Psoas muscle (tissue), 8 donors: ENCODE results near the gene NAV2. TPM values are rescaled to one million over a fixed set of nuclear protein-coding genes. Genes with fewer than 3 reads are reported as not detected.

Experiments used
- ATAC-seq, 4 donors: fragments of 200-7000 bp; cut with Tn5 transposase; one replicate each; pipeline ENCODE4 v1.9.1; 2020; ENCODE audit warnings: moderate library complexity in 3 of 4, mild to moderate bottlenecking in 2 of 4
- DNase-seq, 2 donors: peaks; one replicate each; pipeline ENCODE4 v3.0.0-alpha.2; 2020
- H3K27ac ChIP-seq: fragments of 200-600 bp; one replicate; pipeline ENCODE4 v1.8.0; 2022
- H3K27me3 ChIP-seq, 3 donors: fragments of 200-600 bp in 1 of 3; one replicate each; pipeline versions ENCODE4 v1.6.1 to v1.8.0; 2013 to 2022; ENCODE audit warnings: low read length in 2 of 3, mild to moderate bottlenecking in 2 of 3, moderate library complexity in 1 of 3; ENCODE audit not compliant: insufficient read depth in 3 of 3
- H3K36me3 ChIP-seq, 2 donors: fragments of 200-600 bp in 1 of 2; one replicate each; pipeline versions ENCODE4 v1.6.1 to v1.8.0; 2013 to 2022; ENCODE audit warnings: low read depth in 1 of 2, mild to moderate bottlenecking in 1 of 2, moderate library complexity in 1 of 2; ENCODE audit not compliant: insufficient read depth in 1 of 2
- H3K4me1 ChIP-seq: fragments of 200-600 bp; one replicate; pipeline ENCODE4 v1.8.0; 2022
- H3K4me3 ChIP-seq: fragments of 200-600 bp; one replicate; pipeline ENCODE4 v1.8.0; 2022; ENCODE audit warnings: mild to moderate bottlenecking
- H3K9me3 ChIP-seq: fragments of 200-600 bp; one replicate; pipeline ENCODE4 v1.8.0; 2022
- WGBS, 3 donors: extraction: QIAGEN DNeasy Blood & Tissue Kit; methylation state at CpG; one replicate each; pipeline versions ENCODE4 v1.1.6 to v1.1.7; 2013; 5-methylcytosine and 5-hydroxymethylcytosine counted together
- intact Hi-C, 2 donors: fragments of 100-400 bp; cut with DNase I; formaldehyde crosslinking; loops; one replicate each; pipeline versions ENCODE4 v1.11.0 to v1.14.2; 2022
- polyA plus RNA-seq, 3 donors: library from polyadenylated mRNA; stranded (reverse); fragments of 200-250 nt; gene quantifications; one replicate each; pipeline ENCODE4 v1.2.3, GENCODE V29; 2013
- total RNA-seq, 4 donors: library from RNA; stranded (reverse); fragmentation: NEBNext Ultra II Directional in 2 of 4; extraction: Animal tissue kit (Norgen Biotek cat#: 25700) in 2 of 4; gene quantifications; one replicate each; pipeline versions ENCODE4 v1.2.1 to v1.2.4, GENCODE V29; 2021 to 2023
- TF ChIP-seq, protein P1 (sequence below): fragments of 200-600 bp; IDR thresholded peaks from one replicate; pipeline ENCODE4 v1.8.0; 2022; ENCODE audit warnings: antibody characterized with exemption
- donor health status: healthy with polysubstance abuse.
- donor health status: DM: no; HTN: no; CAD: no; lungs with moderate emphysema.
- donor health status: Bipolar disorder and iron deficiency.
- donor health status: healthy.
- donor health status: DM: yes; HTN: yes; CAD: no.
- donor health status: DM: no; HTN: no; CAD: no.
- donor health status: DM: no; HTN: no; CAD: no.
- donor health status: DM: yes; HTN: yes; CAD: no.

The NAV2 gene
- total and polyA plus RNA-seq, 7 donors: 0.68 to 21.8 (median 2.9) TPM

DNA sequence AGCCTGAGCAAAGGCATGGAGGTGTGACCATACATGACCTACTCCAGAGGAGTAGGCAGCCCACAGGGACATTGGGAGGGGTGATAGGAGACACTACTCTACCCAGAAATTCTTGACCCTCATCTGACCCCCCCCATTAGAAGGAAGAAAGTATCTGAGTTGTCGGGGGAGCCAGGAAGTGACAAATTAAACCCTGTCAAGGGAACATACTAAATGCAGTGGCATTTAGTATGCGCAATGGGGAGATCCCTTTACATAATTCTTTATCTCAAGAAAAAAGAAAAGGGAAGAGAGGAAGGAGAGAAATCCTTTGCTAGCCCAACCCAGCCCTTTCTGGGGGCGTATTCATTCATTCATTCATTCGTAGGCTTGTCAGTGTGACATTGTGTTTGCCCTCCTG is 58.8 kb downstream of the NAV2 start:
- intact Hi-C loops: no loop called here
- H3K36me3 ChIP-seq: no peaks in the 10 kb centered on the region
- no peak overlapping the region for H3K27ac ChIP-seq
- H3K27me3 ChIP-seq: peaks cover 0 to 7% (median 0%) of the 10 kb centered on the region in 3 donors
- no peaks in the 10 kb centered on the region for H3K4me1 ChIP-seq
- no peak overlapping the region for H3K4me3 ChIP-seq
- 75 to 85% (median 79%) methylated on average over 4 of the region's 4 CpGs for WGBS, 3 donors
- no peak for DNase-seq
- no peak for ATAC-seq
- TF ChIP-seq, protein P1, sequence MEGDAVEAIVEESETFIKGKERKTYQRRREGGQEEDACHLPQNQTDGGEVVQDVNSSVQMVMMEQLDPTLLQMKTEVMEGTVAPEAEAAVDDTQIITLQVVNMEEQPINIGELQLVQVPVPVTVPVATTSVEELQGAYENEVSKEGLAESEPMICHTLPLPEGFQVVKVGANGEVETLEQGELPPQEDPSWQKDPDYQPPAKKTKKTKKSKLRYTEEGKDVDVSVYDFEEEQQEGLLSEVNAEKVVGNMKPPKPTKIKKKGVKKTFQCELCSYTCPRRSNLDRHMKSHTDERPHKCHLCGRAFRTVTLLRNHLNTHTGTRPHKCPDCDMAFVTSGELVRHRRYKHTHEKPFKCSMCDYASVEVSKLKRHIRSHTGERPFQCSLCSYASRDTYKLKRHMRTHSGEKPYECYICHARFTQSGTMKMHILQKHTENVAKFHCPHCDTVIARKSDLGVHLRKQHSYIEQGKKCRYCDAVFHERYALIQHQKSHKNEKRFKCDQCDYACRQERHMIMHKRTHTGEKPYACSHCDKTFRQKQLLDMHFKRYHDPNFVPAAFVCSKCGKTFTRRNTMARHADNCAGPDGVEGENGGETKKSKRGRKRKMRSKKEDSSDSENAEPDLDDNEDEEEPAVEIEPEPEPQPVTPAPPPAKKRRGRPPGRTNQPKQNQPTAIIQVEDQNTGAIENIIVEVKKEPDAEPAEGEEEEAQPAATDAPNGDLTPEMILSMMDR: no peak
- no peaks in the 10 kb centered on the region for H3K9me3 ChIP-seq

GRCh38 chr11:19772480-19772879 is 59.8 kb downstream of the NAV2 start:
- Histone ChIP-seq H3K27ac (no peak overlapping the region), H3K36me3 (no peaks in the 10 kb centered on the region), H3K4me1 (no peaks in the 10 kb centered on the region), H3K9me3 (no peaks in the 10 kb centered on the region), H3K27me3 (peaks cover 0 to 15% (median 2%) of the 10 kb centered on the region in 3 donors), H3K4me3 (no peak overlapping the region)
- 65 to 76% (median 75%) methylated on average over 4 of the region's 4 CpGs for WGBS, 3 donors
- intact Hi-C loops: no loop called here
- TF ChIP-seq, protein P1: no peak
- DNase-seq (no peak), ATAC-seq (no peak)

GRCh38 chr11:19774329-19774728 is 61.7 kb downstream of the NAV2 start:
- Histone ChIP-seq H3K27me3 (peaks cover 0 to 21% (median 2%) of the 10 kb centered on the region in 3 donors), H3K9me3 (no peaks in the 10 kb centered on the region), H3K36me3 (no peaks in the 10 kb centered on the region), H3K27ac (no peak overlapping the region), H3K4me1 (no peaks in the 10 kb centered on the region), H3K4me3 (no peak overlapping the region)
- intact Hi-C loops: no loop called here
- TF ChIP-seq, protein P1: no peak
- ATAC-seq (no peak), DNase-seq (no peak)
- WGBS, 3 donors: 92 to 98% (median 96%) methylated on average over 3 of the region's 3 CpGs

DNA sequence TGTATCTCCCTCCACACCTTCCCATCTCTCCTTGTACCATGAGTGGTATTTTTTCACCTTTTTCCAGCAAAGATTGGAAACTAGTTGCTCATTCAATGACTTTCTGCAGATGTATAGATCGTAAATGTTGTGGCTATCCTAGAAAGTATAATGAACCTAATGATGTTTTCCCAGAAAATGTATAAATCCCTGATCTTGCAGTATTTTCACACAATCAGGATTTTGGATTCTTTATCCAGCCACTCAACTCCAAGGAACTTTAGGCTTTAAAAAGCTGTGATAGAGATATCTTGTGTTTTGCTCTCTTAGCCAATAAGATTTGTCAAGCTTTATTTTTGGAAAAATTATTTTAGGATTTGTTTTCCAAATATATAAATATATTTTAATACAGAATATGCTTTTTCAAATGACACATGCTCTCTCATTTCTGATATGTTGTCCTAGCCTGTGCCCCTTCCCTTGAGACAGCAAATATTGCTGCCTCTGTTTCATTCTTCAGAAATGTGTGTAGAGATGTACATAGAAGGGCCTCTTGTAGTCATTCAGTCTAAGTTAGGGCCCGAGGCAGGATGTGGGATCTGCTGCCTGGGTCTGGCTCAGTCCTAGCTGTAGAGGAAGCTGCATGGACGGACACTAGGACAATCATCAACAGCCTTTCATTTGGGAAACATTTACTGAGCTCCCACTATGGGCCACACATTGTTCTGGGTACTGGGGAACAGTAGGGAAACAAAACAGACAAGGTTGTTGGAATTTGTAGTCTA is 62.4 kb downstream of the NAV2 start:
- no peak for ATAC-seq
- DNase-seq: no peak
- Histone ChIP-seq H3K27me3 (peaks cover 0 to 21% (median 2%) of the 10 kb centered on the region in 3 donors), H3K36me3 (no peaks in the 10 kb centered on the region), H3K27ac (no peak overlapping the region), H3K4me1 (no peaks in the 10 kb centered on the region), H3K4me3 (no peak overlapping the region), H3K9me3 (no peaks in the 10 kb centered on the region)
- intact Hi-C loops: no loop called here
- TF ChIP-seq, protein P1: no peak
- 82 to 86% (median 83%) methylated on average over 3 of the region's 3 CpGs for WGBS, 3 donors
